ENCODE measurements around the gene SCAF1. TPM values are rescaled to one million over a fixed set of nuclear protein-coding genes. Genes with fewer than 3 reads are reported as not detected.
A peak's percentile ranks its signal among the peaks of the same experiment; 100 is the strongest.

The SCAF1 gene
- total and polyA plus RNA-seq, 2 of the 13 experiments (the other 11 are each of a cell fraction or from before 2014, with no cell fraction given): 3.3 to 6.1 TPM

GRCh38 chr19:49641688-49642491 lies at the start of gene SCAF1 (continued):
- TF ChIP-seq HBP1 (CRISPR knock-in tag; IDR thresholded peaks at IDR 0.05; ENCODE audit: low read depth) (0 out of 2 replicates have a peak, but pooled peaks have one; percentile 73), FOXC1 (CRISPR knock-in tag; IDR thresholded peaks at IDR 0.05; ENCODE audit: borderline replicate concordance) (peak; percentile 34; the same call in 1 of the 2 replicates), TOPORS (CRISPR knock-in tag; IDR thresholded peaks at IDR 0.05) (no peak), GATAD2A (CRISPR knock-in tag; IDR thresholded peaks at IDR 0.05) (peak; percentile 36; the same call in 1 of the 2 replicates), STAT5B (CRISPR knock-in tag; IDR thresholded peaks at IDR 0.05) (no peak), ZNF768 (CRISPR knock-in tag; IDR thresholded peaks at IDR 0.05) (no peak), ZNF350 (CRISPR knock-in tag; IDR thresholded peaks at IDR 0.05; ENCODE audit: borderline replicate concordance, low read depth) (peak; percentile 79), ZXDC (CRISPR knock-in tag; IDR thresholded peaks at IDR 0.05) (no peak), HDAC6 (IDR thresholded peaks at IDR 0.05; ENCODE audit: low read depth, low read length) (no peak), ZBTB20 (CRISPR knock-in tag; IDR thresholded peaks at IDR 0.05; ENCODE audit: borderline replicate concordance, low read depth) (no peak), NFRKB (IDR thresholded peaks at IDR 0.05) (no peak), BCLAF1 (IDR thresholded peaks at IDR 0.05) (no peak), FOSL1 (CRISPR knock-in tag; IDR thresholded peaks at IDR 0.05; ENCODE audit: borderline replicate concordance) (no peak), ZNF784 (CRISPR knock-in tag; IDR thresholded peaks at IDR 0.05; ENCODE audit: borderline replicate concordance) (peak; percentile 68; the same call in 1 of the 2 replicates), TBP (CRISPR knock-in tag; IDR thresholded peaks at IDR 0.05) (peak; percentile 87; the same call in 1 of the 2 replicates), FIP1L1 (IDR thresholded peaks at IDR 0.05; ENCODE audit: borderline replicate concordance, insufficient read depth, low read depth, low read length) (no peak), MTA3 (CRISPR knock-in tag; IDR thresholded peaks at IDR 0.05) (no peak), SKIL (CRISPR knock-in tag; IDR thresholded peaks at IDR 0.05; ENCODE audit: borderline replicate concordance) (0 out of 2 replicates have a peak, but pooled peaks have one; percentile 25), SCMH1 (CRISPR knock-in tag; IDR thresholded peaks at IDR 0.05; ENCODE audit: borderline replicate concordance) (no peak)

Data from HepG2 (cell line).